GM10266 (cell line): ENCODE data around the gene SETDB1.

Source experiments
- DNase-seq: peaks from one replicate; pipeline ENCODE4 v3.0.0; 2012; ENCODE audit errors: extremely low spot score
- TF ChIP-seq, protein P1 (sequence below): IDR thresholded peaks from 2 replicates; pipeline ENCODE4 v1.5.1; 2012; ENCODE audit warnings: mild to moderate bottlenecking, low read depth; ENCODE audit not compliant: control insufficient read depth, insufficient read depth; ENCODE audit errors: missing control alignments

Gene SETDB1

GRCh38 chr1:150999926-151000325 is 73.8 kb downstream of the SETDB1 start:
- DNase-seq = no peak
- TF ChIP-seq, protein P1, sequence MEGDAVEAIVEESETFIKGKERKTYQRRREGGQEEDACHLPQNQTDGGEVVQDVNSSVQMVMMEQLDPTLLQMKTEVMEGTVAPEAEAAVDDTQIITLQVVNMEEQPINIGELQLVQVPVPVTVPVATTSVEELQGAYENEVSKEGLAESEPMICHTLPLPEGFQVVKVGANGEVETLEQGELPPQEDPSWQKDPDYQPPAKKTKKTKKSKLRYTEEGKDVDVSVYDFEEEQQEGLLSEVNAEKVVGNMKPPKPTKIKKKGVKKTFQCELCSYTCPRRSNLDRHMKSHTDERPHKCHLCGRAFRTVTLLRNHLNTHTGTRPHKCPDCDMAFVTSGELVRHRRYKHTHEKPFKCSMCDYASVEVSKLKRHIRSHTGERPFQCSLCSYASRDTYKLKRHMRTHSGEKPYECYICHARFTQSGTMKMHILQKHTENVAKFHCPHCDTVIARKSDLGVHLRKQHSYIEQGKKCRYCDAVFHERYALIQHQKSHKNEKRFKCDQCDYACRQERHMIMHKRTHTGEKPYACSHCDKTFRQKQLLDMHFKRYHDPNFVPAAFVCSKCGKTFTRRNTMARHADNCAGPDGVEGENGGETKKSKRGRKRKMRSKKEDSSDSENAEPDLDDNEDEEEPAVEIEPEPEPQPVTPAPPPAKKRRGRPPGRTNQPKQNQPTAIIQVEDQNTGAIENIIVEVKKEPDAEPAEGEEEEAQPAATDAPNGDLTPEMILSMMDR = no peak

DNA sequence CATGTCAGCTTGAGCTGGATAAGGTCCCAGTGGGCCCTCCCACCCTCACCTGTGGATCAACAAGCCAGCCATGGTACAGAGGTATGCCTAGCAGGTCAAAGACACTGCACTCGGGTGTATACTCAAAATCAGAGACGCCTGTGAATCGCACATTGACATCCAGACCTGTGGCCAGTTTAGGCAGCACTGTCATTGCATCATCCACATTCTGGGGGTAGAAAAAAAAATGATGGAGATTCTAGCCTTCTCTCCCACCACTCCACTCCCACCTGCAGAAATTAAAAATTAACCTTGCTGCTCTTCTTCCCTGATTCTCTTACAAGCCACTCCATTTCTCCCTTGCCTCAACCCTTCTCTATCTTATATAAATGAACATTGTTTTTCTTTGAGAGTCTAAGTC is 74.2 kb downstream of the SETDB1 start:
- DNase-seq = no peak
- TF ChIP-seq, protein P1 = no peak

GRCh38 chr1:151001602-151002001 is 75.4 kb downstream of the SETDB1 start:
- no peak for DNase-seq
- TF ChIP-seq, protein P1 = no peak

DNA sequence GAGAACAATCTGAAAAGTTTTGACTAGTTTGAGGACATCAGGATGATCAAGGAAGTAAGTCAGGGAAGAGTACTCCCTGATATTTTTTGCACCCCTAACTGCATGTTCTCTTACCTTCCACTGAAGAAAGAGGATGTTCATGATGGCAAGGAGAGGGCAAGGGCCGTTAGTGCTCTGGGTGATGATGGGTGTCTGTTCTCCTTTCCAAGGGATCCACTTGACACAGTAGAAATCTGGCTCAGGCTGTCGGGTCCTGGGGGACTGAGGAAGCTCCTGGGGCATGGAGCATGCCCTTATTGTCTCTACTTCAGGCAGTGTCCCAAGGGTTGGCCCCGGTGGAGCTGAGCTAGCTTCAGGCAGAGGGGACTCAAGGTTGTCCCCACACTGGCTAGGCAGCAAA is 75.9 kb downstream of the SETDB1 start:
- no peak for DNase-seq
- TF ChIP-seq, protein P1 = no peak

DNA sequence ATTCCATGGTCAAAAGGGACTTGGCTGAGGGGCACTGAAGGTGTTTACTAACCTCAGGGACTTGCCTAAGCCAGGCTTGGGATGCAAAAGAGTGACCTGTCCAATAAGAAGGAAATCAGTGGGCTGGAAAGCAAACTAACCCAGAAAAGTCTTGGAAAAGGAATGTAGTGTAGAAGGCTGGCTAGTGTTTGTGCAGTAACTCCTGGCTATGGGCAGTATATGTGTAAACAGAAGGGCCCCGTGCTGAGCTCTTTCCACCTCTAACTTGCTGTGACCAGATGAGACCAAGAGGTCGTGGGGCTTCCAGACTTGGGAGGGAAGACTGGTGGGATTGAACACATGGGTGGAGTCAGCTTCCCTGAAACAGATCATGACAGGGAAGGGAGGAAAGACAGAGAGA is 76.4 kb downstream of the SETDB1 start:
- DNase-seq = no peak
- TF ChIP-seq, protein P1 = no peak

- TF ChIP-seq, protein P1 = no peak
- DNase-seq = no peak
Measured at GRCh38 chr1:151003180-151003579, 77.0 kb downstream of the SETDB1 start.

- TF ChIP-seq, protein P1 = no peak
- no peak for DNase-seq
Measured at GRCh38 chr1:151005729-151006319, 79.7 kb downstream of the SETDB1 start.
